Activated CD4-positive, alpha-beta memory T cell treated with anti-CD3 and anti-CD28 coated beads, Interleukin-2, amount 10 ng/mL, durations not matched to agents 7 days and 5 days (primary cell): ENCODE results near the gene TMEM235. TPM values are rescaled to one million over a fixed set of nuclear protein-coding genes. Genes with fewer than 3 reads are reported as not detected.

ENCODE experiments used
- CTCF ChIA-PET: fragments of 350-600 bp; sonication (Branson Sonifier 250); formaldehyde crosslinking; loops from one replicate; lab custom pipeline; 2021; ENCODE audit warnings: antibody characterized with exemption, inconsistent platforms; lab: Charles Lee
- POLR2A ChIA-PET: fragments of 350-600 bp; sonication (Branson Sonifier 250); formaldehyde crosslinking; loops from one replicate; lab custom pipeline; 2021; ENCODE audit warnings: antibody characterized with exemption; lab: Charles Lee
- DNase-seq: peaks from one replicate; pipeline ENCODE4 v3.0.0-alpha.2; 2020
- H3K27ac Mint-ChIP-seq: one replicate; pipeline ENCODE4 v1.8.0; 2021; ENCODE audit warnings: mild to moderate bottlenecking, mixed read lengths
- H3K27me3 Mint-ChIP-seq: one replicate; pipeline ENCODE4 v1.8.0; 2021; ENCODE audit warnings: mixed read lengths
- H3K36me3 Mint-ChIP-seq: one replicate; pipeline ENCODE4 v1.8.0; 2021; ENCODE audit warnings: low read depth, mixed read lengths
- H3K4me1 Mint-ChIP-seq: one replicate; pipeline ENCODE4 v1.8.0; 2021; ENCODE audit warnings: mixed read lengths
- H3K4me3 Mint-ChIP-seq: one replicate; pipeline ENCODE4 v1.8.0; 2021; ENCODE audit warnings: mild to moderate bottlenecking, mixed read lengths
- H3K9me3 Mint-ChIP-seq: one replicate; pipeline ENCODE4 v1.8.0; 2021; ENCODE audit warnings: mixed read lengths
- total RNA-seq, 2 experiments: library from RNA; stranded (reverse); gene quantifications; one replicate each; pipeline ENCODE4 v1.2.3, GENCODE V29; 2021

TMEM235 gene
- total RNA-seq, 2 experiments from 2014 or later: not detected

DNA sequence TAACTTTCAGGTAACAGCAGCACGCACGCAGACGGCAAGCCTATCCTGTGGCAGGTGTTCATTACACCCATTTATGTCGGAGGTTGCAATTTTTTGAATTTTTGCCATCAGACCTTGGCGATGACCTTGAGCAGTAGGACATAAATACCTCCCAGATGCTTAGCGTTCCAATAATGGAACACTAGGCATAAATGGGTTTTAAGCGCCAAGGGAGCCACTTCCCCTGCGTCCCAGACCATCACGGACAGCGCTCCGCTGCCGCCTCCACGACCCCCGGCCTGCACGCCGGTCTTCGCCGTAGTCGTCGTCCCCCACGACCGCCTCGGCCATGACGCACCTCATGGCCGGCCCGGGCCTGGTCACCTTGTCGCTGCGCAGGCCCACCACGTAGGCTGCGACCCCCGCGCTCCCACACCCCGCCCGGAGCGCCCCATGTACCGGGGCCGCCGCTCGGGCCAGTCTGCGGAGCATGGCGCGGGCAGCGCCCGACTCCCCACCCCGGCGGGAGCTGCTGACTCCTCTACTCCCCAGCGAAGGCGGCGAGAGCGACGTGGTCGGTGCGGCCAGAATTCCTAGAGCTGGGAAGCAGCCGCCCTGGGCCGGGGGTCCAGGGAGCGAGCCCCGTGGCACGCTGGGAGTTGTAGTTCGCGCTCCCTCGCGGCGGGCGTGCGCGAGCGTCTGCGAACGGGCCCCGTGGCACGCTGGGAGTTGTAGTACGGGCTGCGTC is 22.7 kb downstream of the TMEM235 start:
- Mint-ChIP-seq H3K4me3 (peak overlapping the region; percentile 75), H3K27ac (peak overlapping the region; percentile 78), H3K4me1 (peaks cover 67% of the 10 kb centered on the region), H3K9me3 (no peaks in the 10 kb centered on the region), H3K27me3 (no peaks in the 10 kb centered on the region), H3K36me3 (no peaks in the 10 kb centered on the region)
- ChIA-PET POLR2A (interaction anchor here (0.9 to 2.7 kb wide), 6 partner anchors 9 to 295 kb away, joined by 3 to 8 read pairs (median 4); partner anchors contain the start of genes SOCS3, TMC8 and TNRC6C), CTCF (interaction anchor here (0.8 to 1.9 kb wide), 2 partner anchors 120 to 191 kb away, joined by 3 to 4 read pairs; no protein-coding TSS in a partner anchor)
- peak; percentile 87 for DNase-seq

DNA sequence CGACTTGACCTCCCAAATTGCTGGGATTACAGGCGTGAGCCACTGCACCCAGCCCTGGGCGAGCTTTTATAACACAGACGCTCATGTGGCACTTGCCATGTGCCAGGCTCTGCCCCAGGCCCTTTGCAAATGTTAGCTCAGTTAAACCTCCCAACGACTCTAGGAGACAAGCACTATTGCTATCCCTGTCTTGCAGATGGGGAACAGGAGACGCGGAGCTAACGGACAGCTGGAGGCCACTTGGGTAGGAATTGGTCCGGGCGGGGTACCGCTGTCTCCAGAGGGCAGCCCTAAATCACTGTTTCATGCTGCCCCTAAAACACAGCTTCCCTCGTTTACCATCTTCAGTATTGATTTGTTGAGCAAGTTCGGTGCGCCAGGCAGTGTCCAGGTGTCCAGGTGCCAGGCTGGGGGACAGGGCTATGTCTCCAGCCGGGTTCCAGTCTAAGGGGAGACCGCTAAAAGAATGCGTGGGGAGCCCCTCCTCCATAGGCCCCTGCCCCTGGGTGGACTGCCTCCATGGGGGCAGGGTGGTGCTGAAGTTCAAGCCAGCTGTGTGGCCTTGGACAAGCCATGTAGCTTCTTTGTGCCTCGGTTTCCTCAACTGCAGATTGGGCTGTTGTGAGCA is 23.7 kb downstream of the TMEM235 start:
- DNase-seq: no peak
- ChIA-PET CTCF (interaction anchor here (0.7 to 0.8 kb wide), 2 partner anchors 157 to 190 kb away, joined by 3 read pairs; no protein-coding TSS in a partner anchor), POLR2A (interaction anchor here (0.9 to 2.7 kb wide), 7 partner anchors 8 to 296 kb away, joined by 3 to 8 read pairs (median 3); partner anchors contain the start of genes SOCS3, TMC8 and TNRC6C)
- Mint-ChIP-seq H3K4me3 (peak overlapping the region; percentile 49), H3K9me3 (no peaks in the 10 kb centered on the region), H3K27me3 (no peaks in the 10 kb centered on the region), H3K36me3 (no peaks in the 10 kb centered on the region), H3K4me1 (peaks cover 75% of the 10 kb centered on the region), H3K27ac (no peak overlapping the region)

DNA sequence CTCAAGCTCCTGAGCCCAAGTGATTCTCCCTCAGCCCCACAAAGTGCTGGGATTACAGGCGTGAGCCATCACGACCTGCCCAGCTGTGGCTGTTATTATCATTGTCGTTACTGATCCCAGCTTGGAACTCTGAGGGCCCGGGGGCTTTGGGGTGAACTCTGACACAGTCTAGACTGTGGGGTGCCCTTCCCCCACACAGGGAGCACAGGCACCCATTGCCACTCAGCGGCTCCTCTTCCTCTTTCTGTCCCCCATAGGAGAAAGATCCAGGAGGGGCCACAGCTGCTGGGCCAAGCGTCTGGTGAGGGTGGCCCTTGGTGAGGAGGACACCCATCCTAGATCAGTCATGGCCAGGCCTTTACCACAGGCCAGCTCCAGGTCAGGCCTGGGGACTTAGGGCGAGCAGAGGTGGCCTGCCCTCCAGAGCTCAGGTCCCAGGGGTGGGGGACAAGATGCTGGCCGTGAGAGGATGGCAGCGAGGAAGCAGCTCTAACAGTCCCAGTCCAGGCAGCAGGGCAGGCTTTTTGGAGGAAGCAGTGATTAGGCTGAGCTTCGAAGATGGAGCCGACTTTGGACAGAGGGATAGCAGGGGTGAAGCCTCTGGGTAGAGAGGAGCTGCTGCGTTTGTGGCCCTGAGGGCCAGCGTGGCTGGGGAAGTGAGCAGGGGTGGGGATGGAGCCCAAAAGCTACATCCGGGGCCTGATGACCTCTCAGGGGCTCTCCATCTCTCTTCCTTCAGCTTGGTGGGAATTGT is 24.7 kb downstream of the TMEM235 start:
- CTCF ChIA-PET: no interaction called here
- Mint-ChIP-seq H3K27ac (peak overlapping the region; percentile 44), H3K36me3 (no peaks in the 10 kb centered on the region), H3K27me3 (no peaks in the 10 kb centered on the region), H3K4me1 (peaks cover 74% of the 10 kb centered on the region), H3K9me3 (no peaks in the 10 kb centered on the region), H3K4me3 (no peak overlapping the region)
- POLR2A ChIA-PET: interaction anchor here (1.3 to 2.7 kb wide), 3 partner anchors 33 to 129 kb away, joined by 3 to 8 read pairs (median 5); partner anchors contain the start of gene TMC8
- no peak for DNase-seq

DNA sequence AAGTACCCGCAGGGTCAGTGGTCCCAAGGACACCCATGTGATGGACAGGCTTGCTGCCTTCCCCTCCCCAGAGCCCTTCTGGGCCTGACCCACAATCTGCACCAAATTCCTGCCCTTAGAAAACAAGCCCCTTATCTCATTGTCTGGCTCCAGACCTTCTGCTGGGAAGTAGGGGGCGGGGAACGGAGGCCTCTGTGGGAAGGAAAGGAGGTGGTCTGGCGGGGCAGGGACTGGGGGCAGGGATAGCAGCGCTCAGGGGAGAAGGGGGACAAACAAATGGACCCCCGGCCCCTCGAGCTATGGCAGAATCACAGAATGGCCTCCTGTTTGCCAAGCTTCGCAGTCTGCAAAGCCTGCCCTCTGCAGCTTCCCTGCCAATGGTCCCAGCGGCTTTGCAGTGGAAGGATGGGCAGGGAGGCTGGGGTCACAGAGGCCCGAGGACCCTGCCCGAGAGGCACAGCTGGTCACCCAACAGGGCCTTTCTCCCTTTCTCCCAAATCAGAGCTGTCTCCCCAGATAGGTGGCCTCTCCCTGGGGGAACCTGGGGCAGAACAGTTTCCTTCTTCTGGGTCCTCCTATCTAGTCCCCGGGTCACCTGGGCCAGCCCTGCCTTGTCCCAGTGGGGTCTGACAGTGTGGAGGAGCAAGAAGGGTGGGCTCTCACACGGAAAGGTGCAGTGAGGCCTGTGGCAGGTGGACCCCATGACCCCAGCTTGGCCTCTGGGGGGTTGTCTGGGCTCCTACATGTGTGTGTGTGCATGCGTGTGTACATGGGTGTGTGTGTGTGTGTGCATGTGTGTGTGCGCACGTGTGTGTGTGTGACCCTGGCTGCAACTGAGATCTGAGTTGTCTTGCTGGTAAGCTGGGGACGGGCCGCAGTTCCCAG is 25.5 kb downstream of the TMEM235 start:
- H3K4me3 Mint-ChIP-seq: no peak overlapping the region
- H3K9me3 Mint-ChIP-seq: no peaks in the 10 kb centered on the region
- H3K36me3 Mint-ChIP-seq: no peaks in the 10 kb centered on the region
- ChIA-PET POLR2A (interaction anchor here (1.3 to 1.4 kb wide), 2 partner anchors 34 to 128 kb away, joined by 3 to 5 read pairs; no protein-coding TSS in a partner anchor), CTCF (interaction anchor here (1.3 kb wide), 1 partner anchor 99 kb away, joined by 3 read pairs; no protein-coding TSS in a partner anchor)
- H3K4me1 Mint-ChIP-seq: peaks cover 71% of the 10 kb centered on the region
- H3K27me3 Mint-ChIP-seq: no peaks in the 10 kb centered on the region
- DNase-seq: no peak
- H3K27ac Mint-ChIP-seq: peak overlapping the region; percentile 86

DNA sequence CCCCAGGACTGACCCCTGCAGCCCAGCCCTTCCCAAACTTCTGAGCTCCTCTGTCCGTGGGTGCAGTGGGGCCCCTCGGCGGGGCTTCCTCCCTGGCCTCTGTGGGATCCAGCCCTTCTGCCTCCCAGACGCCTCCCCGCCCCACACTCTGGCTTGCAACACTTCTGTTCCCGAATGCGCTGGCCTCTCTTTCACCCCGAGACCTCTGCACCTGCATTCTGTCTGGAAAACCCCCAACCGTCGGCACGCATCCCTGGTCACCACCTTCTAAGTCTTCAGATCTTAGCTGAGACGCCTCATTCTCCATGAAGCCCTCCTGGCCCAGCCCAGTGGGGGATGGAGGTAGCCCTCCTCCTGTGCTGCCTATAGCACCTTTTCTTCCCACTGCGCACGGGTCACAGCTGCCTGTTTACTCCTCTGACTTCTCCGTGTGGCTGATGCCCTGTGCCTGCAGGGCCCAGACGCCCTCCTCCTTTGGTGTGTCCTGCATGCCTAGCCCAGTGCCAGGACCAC is 26.4 kb downstream of the TMEM235 start:
- peak overlapping the region; percentile 27 for H3K4me3 Mint-ChIP-seq
- ChIA-PET POLR2A (interaction anchor here (1.1 to 2.1 kb wide), 3 partner anchors 98 to 527 kb away, joined by 3 to 7 read pairs (median 3); no protein-coding TSS in a partner anchor), CTCF (interaction anchor here (1.3 kb wide), 1 partner anchor 98 kb away, joined by 3 read pairs; no protein-coding TSS in a partner anchor)
- H3K27me3 Mint-ChIP-seq: no peaks in the 10 kb centered on the region
- H3K27ac Mint-ChIP-seq: peak overlapping the region; percentile 86
- no peaks in the 10 kb centered on the region for H3K36me3 Mint-ChIP-seq
- no peak for DNase-seq
- no peaks in the 10 kb centered on the region for H3K9me3 Mint-ChIP-seq
- peaks cover 69% of the 10 kb centered on the region for H3K4me1 Mint-ChIP-seq

DNA sequence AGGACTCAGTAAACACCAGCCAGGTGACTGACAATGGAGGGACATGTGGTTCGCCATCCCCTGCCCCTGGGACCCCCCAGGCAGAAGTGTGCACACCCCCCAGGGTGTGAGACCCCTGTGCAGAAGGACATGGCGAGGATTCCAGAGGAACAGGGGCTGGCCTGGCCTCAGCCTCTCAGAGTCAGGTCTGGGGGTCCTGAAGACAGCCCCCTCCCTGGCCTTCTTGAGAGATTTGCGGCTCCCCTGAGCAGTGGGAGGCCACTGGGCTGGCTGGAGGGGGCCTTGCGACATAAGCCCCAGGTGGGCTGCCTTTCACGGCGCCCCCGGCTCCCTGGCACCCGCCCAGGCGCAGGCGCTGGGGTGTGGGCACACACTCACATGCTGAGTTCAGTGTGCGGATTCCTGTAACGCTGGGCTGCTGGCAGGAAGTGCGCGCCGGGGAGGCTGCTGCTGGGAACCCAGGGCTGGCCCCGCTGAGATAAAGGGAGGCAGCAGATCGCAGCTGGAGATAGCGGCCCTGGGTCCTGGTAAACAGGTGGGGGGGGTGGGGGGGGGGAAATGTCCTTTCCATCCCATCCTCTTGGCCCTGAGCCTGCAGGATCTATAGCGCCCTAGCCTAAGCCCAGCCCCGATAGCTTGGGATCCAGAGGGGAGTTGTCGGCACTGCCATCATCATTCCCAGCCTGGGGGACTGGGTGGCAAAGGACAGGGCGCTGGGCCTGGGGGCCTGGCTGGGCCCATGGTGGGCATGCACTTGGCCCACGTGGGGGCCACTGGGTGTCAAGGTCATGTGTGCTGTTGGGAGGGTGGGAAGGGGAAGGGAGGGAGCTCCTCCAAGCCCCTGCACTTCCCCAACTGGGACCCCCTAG is 27.1 kb downstream of the TMEM235 start:
- CTCF ChIA-PET: interaction anchor here (1.3 kb wide), 1 partner anchor 98 kb away, joined by 3 read pairs; no protein-coding TSS in a partner anchor
- H3K36me3 Mint-ChIP-seq: no peaks in the 10 kb centered on the region
- no peaks in the 10 kb centered on the region for H3K9me3 Mint-ChIP-seq
- no peaks in the 10 kb centered on the region for H3K27me3 Mint-ChIP-seq
- peaks cover 71% of the 10 kb centered on the region for H3K4me1 Mint-ChIP-seq
- peak overlapping the region; percentile 77 for H3K4me3 Mint-ChIP-seq
- DNase-seq: peak; percentile 83
- H3K27ac Mint-ChIP-seq: peak overlapping the region; percentile 86
- POLR2A ChIA-PET: interaction anchor here (0.8 to 2.1 kb wide), 9 partner anchors 7 to 527 kb away, joined by 3 to 8 read pairs (median 4); no protein-coding TSS in a partner anchor

DNA sequence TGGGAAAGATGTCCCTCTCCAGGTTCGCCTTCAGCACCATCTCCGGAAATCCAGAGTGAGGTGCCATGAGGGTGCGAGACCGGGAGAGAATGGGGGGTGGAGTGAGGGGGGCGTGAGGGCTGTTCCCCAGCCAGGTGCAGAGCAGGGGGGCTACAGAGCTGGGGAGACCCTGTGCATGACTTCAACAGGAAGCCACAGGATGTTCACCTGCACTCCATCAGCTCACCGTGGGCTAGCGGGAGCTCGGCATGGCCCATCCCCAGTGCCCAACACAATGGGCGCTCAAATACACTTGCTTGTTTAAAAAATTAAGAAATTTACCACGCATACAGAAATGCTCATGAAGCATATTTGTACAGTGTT is 27.7 kb downstream of the TMEM235 start:
- Mint-ChIP-seq H3K9me3 (no peaks in the 10 kb centered on the region), H3K36me3 (no peaks in the 10 kb centered on the region), H3K27ac (peak overlapping the region; percentile 64), H3K4me3 (peak overlapping the region; percentile 49), H3K27me3 (no peaks in the 10 kb centered on the region), H3K4me1 (peaks cover 71% of the 10 kb centered on the region)
- ChIA-PET CTCF (no interaction called here), POLR2A (interaction anchor here (0.9 to 2.1 kb wide), 7 partner anchors 8 to 123 kb away, joined by 3 to 8 read pairs (median 5); no protein-coding TSS in a partner anchor)
- DNase-seq: no peak

DNA sequence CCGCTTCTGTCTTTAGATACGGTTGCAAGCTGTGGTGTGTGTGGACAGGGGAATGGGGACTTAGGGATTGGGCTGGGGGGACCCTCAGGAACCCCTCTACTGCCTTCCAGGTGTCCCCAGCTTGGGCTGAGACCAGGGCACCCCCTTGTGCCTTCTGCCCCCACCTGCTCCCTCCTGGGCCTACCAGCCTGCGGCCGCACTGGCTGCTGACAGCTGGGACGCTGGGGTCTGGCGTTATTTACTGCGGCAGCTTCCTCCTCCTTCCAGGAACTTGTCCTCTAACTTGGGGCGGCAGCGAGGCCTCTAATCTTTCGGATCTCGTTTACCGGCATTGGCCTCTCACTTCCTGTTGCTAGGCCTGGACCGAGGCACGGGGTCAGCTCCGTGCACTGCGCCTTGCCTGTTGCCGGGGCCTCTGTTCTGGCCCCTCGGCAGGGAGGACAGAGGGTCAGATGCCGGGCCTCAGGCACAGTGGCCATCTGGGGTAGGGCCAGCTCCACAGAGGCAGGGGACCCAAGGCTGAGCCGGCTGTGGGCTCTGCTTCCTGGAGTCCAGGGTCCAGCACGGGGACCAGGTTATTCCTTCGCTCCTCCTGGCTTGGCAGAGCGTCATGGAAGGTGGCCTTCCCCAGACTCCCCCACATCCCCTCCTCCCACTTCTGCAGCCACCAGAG is 31.8 kb downstream of the TMEM235 start:
- DNase-seq: peak; percentile 60
- H3K4me3 Mint-ChIP-seq: no peak overlapping the region

DNA sequence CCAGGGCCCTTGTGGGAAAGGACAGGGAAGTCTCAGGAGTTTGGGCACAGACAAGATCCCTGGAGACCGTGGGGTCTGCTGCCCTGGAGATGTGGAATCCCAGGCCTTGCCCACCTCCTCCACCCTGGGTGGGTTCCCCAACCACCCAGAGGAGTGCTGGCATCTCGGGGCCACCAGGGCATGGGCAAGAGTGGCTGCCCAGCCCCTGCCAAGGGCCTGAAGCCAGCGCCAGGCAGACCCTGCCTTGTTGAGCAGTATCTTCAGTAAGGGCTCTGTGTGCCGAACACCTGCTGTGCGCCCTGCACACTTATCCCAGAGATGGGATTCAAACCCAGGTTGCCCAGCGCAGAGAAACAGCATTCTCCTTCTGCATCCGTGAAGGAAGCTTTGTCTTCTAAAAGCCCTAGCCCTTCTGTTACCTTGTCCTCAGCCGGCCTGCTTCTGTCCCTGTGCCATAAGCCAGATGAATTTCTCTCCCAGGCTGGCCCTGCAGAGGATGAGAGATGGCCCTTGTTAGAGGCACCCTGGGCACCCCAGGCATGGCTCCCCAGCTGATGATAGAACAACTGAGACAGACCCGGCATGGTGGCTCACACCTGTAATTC is 32.4 kb downstream of the TMEM235 start:
- peak overlapping the region; percentile 74 for H3K27ac Mint-ChIP-seq
- H3K27me3 Mint-ChIP-seq: no peaks in the 10 kb centered on the region
- DNase-seq: no peak
- no peaks in the 10 kb centered on the region for H3K9me3 Mint-ChIP-seq
- H3K36me3 Mint-ChIP-seq: no peaks in the 10 kb centered on the region
- peaks cover 41% of the 10 kb centered on the region for H3K4me1 Mint-ChIP-seq
- ChIA-PET POLR2A (interaction anchor here (0.7 to 2.6 kb wide), 4 partner anchors 9 to 77 kb away, joined by 3 to 9 read pairs (median 5); no protein-coding TSS in a partner anchor), CTCF (interaction anchor here (0.6 to 2.1 kb wide), 2 partner anchors 13 to 97 kb away, joined by 4 to 10 read pairs; no protein-coding TSS in a partner anchor)
- H3K4me3 Mint-ChIP-seq: no peak overlapping the region

More for the DNA sequence above, 31.8 kb downstream of the TMEM235 start:
- Mint-ChIP-seq H3K27me3 (no peaks in the 10 kb centered on the region), H3K36me3 (no peaks in the 10 kb centered on the region), H3K4me1 (peaks cover 45% of the 10 kb centered on the region), H3K27ac (peak overlapping the region; percentile 74), H3K9me3 (no peaks in the 10 kb centered on the region)
- ChIA-PET CTCF (interaction anchor here (2.1 kb wide), 1 partner anchor 13 kb away, joined by 10 read pairs; no protein-coding TSS in a partner anchor), POLR2A (interaction anchor here (0.7 to 2.6 kb wide), 6 partner anchors 9 to 77 kb away, joined by 3 to 9 read pairs (median 4); no protein-coding TSS in a partner anchor)

DNA sequence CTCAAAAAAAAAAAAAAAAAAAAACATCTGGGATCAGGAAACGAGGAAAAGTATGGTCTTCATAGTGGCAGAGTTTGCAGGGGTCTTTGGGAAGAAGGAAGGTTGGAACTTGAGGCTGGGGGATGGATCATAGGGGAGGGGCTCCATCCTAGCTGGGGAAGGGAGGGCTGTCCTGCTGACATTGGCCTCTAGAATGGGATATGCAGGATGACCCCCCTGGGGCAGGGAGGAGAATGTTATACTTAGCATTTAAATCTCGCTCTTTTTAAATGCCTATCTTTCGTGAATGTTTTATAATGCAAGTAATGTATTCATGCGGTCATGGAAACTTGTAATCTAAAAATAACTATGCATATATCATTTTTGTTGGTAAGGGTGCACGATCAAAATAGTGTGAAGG is 33.2 kb downstream of the TMEM235 start:
- peak overlapping the region; percentile 78 for H3K27ac Mint-ChIP-seq
- no peaks in the 10 kb centered on the region for H3K36me3 Mint-ChIP-seq
- ChIA-PET POLR2A (interaction anchor here (1.8 to 2.6 kb wide), 2 partner anchors 9 to 10 kb away, joined by 6 to 9 read pairs; no protein-coding TSS in a partner anchor), CTCF (interaction anchor here (0.6 kb wide), 1 partner anchor 96 kb away, joined by 4 read pairs; no protein-coding TSS in a partner anchor)
- H3K9me3 Mint-ChIP-seq: no peaks in the 10 kb centered on the region
- DNase-seq: no peak
- H3K4me1 Mint-ChIP-seq: peaks cover 37% of the 10 kb centered on the region
- H3K27me3 Mint-ChIP-seq: no peaks in the 10 kb centered on the region
- no peak overlapping the region for H3K4me3 Mint-ChIP-seq
